Activated T-cell treated with anti-CD3 and anti-CD28 coated beads, Interleukin-2, amount 50 U/mL, for 24 hours (primary cell): ENCODE data around the gene CFAP68.
"Not testable (repeated sequence)": the region's sequence is repeated elsewhere in the genome, so short reads cannot be mapped to it uniquely, and the experiment has no call there.

Source experiments
- DNase-seq: peaks from one replicate; pipeline ENCODE4 v3.0.0-alpha.2; 2020
- H3K27ac Mint-ChIP-seq: 2 replicates; pipeline ENCODE4 v1.8.0; 2020; ENCODE audit warnings: mild to moderate bottlenecking, mixed read lengths
- H3K27me3 Mint-ChIP-seq: 2 replicates; pipeline ENCODE4 v1.8.0; 2020; ENCODE audit warnings: mixed read lengths
- H3K36me3 Mint-ChIP-seq: 2 replicates; pipeline ENCODE4 v1.8.0; 2020; ENCODE audit warnings: low read depth, mixed read lengths
- H3K4me1 Mint-ChIP-seq: 2 replicates; pipeline ENCODE4 v1.8.0; 2020; ENCODE audit warnings: low read depth, mixed read lengths
- H3K4me3 Mint-ChIP-seq: 2 replicates; pipeline ENCODE4 v1.8.0; 2020; ENCODE audit warnings: mild to moderate bottlenecking, moderate library complexity, mixed read lengths
- H3K9me3 Mint-ChIP-seq: 2 replicates; pipeline ENCODE4 v1.8.0; 2020; ENCODE audit warnings: mixed read lengths

Gene CFAP68

GRCh38 chr11:111918390-111919256 lies 39.3 kb downstream of the CFAP68 start, which contains the start of gene C11orf52:
Gene C11orf52 (plus strand): TSS chr11:111918913. CDS start chr11:111918973, 60 bp downstream.
- no peak within 1 kb of the TSS for H3K4me3 Mint-ChIP-seq
- DNase-seq = no peak
- H3K4me1 Mint-ChIP-seq = no peaks in the 10 kb centered on the region
- H3K27ac Mint-ChIP-seq = peak within 1 kb of the TSS; percentile 9
- no peaks in the 10 kb centered on the region for H3K9me3 Mint-ChIP-seq
- H3K36me3 Mint-ChIP-seq = no peaks in the 10 kb centered on the region
- peaks cover 33% of the 10 kb centered on the region for H3K27me3 Mint-ChIP-seq

- H3K4me1 Mint-ChIP-seq = peaks cover 3% of the 10 kb centered on the region
- H3K9me3 Mint-ChIP-seq = no peaks in the 10 kb centered on the region
- H3K36me3 Mint-ChIP-seq = no peaks in the 10 kb centered on the region
- no peak overlapping the region for H3K27ac Mint-ChIP-seq
- no peak for DNase-seq
- peaks cover 19% of the 10 kb centered on the region for H3K27me3 Mint-ChIP-seq
- no peak overlapping the region for H3K4me3 Mint-ChIP-seq
These were observed 41.6 kb downstream of the CFAP68 start for GRCh38 chr11:111920908-111921307.

GRCh38 chr11:111921541-111922230 lies 42.3 kb downstream of the CFAP68 start:
- H3K36me3 Mint-ChIP-seq = no peaks in the 10 kb centered on the region
- H3K4me1 Mint-ChIP-seq = peaks cover 9% of the 10 kb centered on the region
- H3K9me3 Mint-ChIP-seq = no peaks in the 10 kb centered on the region
- no peak for DNase-seq
- no peak overlapping the region for H3K4me3 Mint-ChIP-seq
- H3K27me3 Mint-ChIP-seq = peaks cover 11% of the 10 kb centered on the region
- no peak overlapping the region for H3K27ac Mint-ChIP-seq

- Mint-ChIP-seq H3K9me3 (no peaks in the 10 kb centered on the region), H3K4me3 (no peak overlapping the region), H3K27ac (no peak overlapping the region), H3K4me1 (peaks cover 16% of the 10 kb centered on the region), H3K36me3 (no peaks in the 10 kb centered on the region), H3K27me3 (peaks cover 6% of the 10 kb centered on the region)
- no peak for DNase-seq
These were observed 43.5 kb downstream of the CFAP68 start for GRCh38 chr11:111922803-111923202.

GRCh38 chr11:111923351-111923788 lies 44.0 kb downstream of the CFAP68 start:
- H3K36me3 Mint-ChIP-seq = no peaks in the 10 kb centered on the region
- no peak overlapping the region for H3K4me3 Mint-ChIP-seq
- peaks cover 16% of the 10 kb centered on the region for H3K4me1 Mint-ChIP-seq
- H3K27me3 Mint-ChIP-seq = no peaks in the 10 kb centered on the region
- H3K27ac Mint-ChIP-seq = no peak overlapping the region
- H3K9me3 Mint-ChIP-seq = no peaks in the 10 kb centered on the region
- no peak for DNase-seq

GRCh38 chr11:111923951-111924350 lies 44.6 kb downstream of the CFAP68 start:
- DNase-seq = no peak
- H3K9me3 Mint-ChIP-seq = no peaks in the 10 kb centered on the region
- H3K4me1 Mint-ChIP-seq = peaks cover 16% of the 10 kb centered on the region
- no peak overlapping the region for H3K27ac Mint-ChIP-seq
- H3K27me3 Mint-ChIP-seq = no peaks in the 10 kb centered on the region
- no peaks in the 10 kb centered on the region for H3K36me3 Mint-ChIP-seq
- H3K4me3 Mint-ChIP-seq = no peak overlapping the region

GRCh38 chr11:111925953-111926352 lies 46.6 kb downstream of the CFAP68 start:
- H3K27me3 Mint-ChIP-seq = no peaks in the 10 kb centered on the region
- no peaks in the 10 kb centered on the region for H3K9me3 Mint-ChIP-seq
- DNase-seq = no peak
- peaks cover 16% of the 10 kb centered on the region for H3K4me1 Mint-ChIP-seq
- peak overlapping the region; percentile 10 for H3K27ac Mint-ChIP-seq
- no peak overlapping the region for H3K4me3 Mint-ChIP-seq
- H3K36me3 Mint-ChIP-seq = no peaks in the 10 kb centered on the region

GRCh38 chr11:111926505-111927391 lies 47.4 kb downstream of the CFAP68 start:
- no peaks in the 10 kb centered on the region for H3K9me3 Mint-ChIP-seq

GRCh38 chr11:111930472-111930871 lies 51.1 kb downstream of the CFAP68 start:
- H3K27ac Mint-ChIP-seq = no peak overlapping the region
- DNase-seq = no peak
- peaks cover 45% of the 10 kb centered on the region for H3K4me1 Mint-ChIP-seq
- H3K9me3 Mint-ChIP-seq = no peaks in the 10 kb centered on the region
- H3K27me3 Mint-ChIP-seq = no peaks in the 10 kb centered on the region
- H3K4me3 Mint-ChIP-seq = no peak overlapping the region
- H3K36me3 Mint-ChIP-seq = no peaks in the 10 kb centered on the region

More at GRCh38 chr11:111926505-111927391, 47.4 kb downstream of the CFAP68 start:
- H3K27me3 Mint-ChIP-seq = no peaks in the 10 kb centered on the region
- H3K4me1 Mint-ChIP-seq = peaks cover 18% of the 10 kb centered on the region
- H3K36me3 Mint-ChIP-seq = no peaks in the 10 kb centered on the region
- H3K27ac Mint-ChIP-seq = peak overlapping the region; percentile 93
- DNase-seq = peak; percentile 99
- peak overlapping the region; percentile 82 for H3K4me3 Mint-ChIP-seq

GRCh38 chr11:111932611-111932950 lies 53.2 kb downstream of the CFAP68 start:
- Mint-ChIP-seq H3K27me3 (no peaks in the 10 kb centered on the region), H3K27ac (peak overlapping the region; percentile 91), H3K36me3 (no peaks in the 10 kb centered on the region), H3K9me3 (no peaks in the 10 kb centered on the region), H3K4me1 (peaks cover 48% of the 10 kb centered on the region), H3K4me3 (no peak overlapping the region)
- no peak for DNase-seq

- not testable (repeated sequence) for H3K27me3 Mint-ChIP-seq, H3K4me3 Mint-ChIP-seq, H3K9me3 Mint-ChIP-seq, DNase-seq, H3K36me3 Mint-ChIP-seq
- peaks cover 53% of the 10 kb centered on the region for H3K4me1 Mint-ChIP-seq
- H3K27ac Mint-ChIP-seq = peak overlapping the region; percentile 91
These were observed 53.8 kb downstream of the CFAP68 start for GRCh38 chr11:111933176-111933575.

- no peak overlapping the region for H3K27ac Mint-ChIP-seq
These were observed 54.5 kb downstream of the CFAP68 start for GRCh38 chr11:111933872-111934271.

GRCh38 chr11:111934306-111934705 lies 55.0 kb downstream of the CFAP68 start:
- Mint-ChIP-seq H3K4me3 (no peak overlapping the region), H3K4me1 (peaks cover 64% of the 10 kb centered on the region), H3K27me3 (no peaks in the 10 kb centered on the region), H3K9me3 (no peaks in the 10 kb centered on the region), H3K36me3 (no peaks in the 10 kb centered on the region), H3K27ac (no peak overlapping the region)
- no peak for DNase-seq

More at GRCh38 chr11:111933872-111934271, 54.5 kb downstream of the CFAP68 start:
- Mint-ChIP-seq H3K9me3 (no peaks in the 10 kb centered on the region), H3K27me3 (no peaks in the 10 kb centered on the region), H3K36me3 (no peaks in the 10 kb centered on the region), H3K4me1 (peaks cover 60% of the 10 kb centered on the region), H3K4me3 (no peak overlapping the region)
- DNase-seq = no peak
